WTC11 (cell line): ENCODE results near the gene FANCE. TPM values are rescaled to one million over a fixed set of nuclear protein-coding genes. Genes with fewer than 3 reads are reported as not detected.

Experiments used
- ATAC-seq: fragments of 200-7000 bp; cut with Tn5 transposase; 2 replicates; pipeline ENCODE4 v1.10.0; 2021; ENCODE audit warnings: mild to moderate bottlenecking, moderate library complexity
- CTCF ChIA-PET: fragments of 300-600 bp; sonication (Branson Sonifier 250); formaldehyde crosslinking; loops from one replicate; lab custom pipeline; 2021; ENCODE audit warnings: antibody characterized with exemption; lab: Charles Lee
- POLR2A ChIA-PET: fragments of 350-600 bp; sonication (Branson Sonifier 250); formaldehyde crosslinking; loops from one replicate; lab custom pipeline; 2021; ENCODE audit warnings: antibody characterized with exemption; lab: Charles Lee
- DNase-seq: peaks from one replicate; pipeline ENCODE4 v3.0.0; 2021; ENCODE audit warnings: low spot score
- H3K27ac Mint-ChIP-seq: 2 replicates; pipeline ENCODE4 v1.8.0; 2021; ENCODE audit warnings: mixed read lengths
- H3K27me3 Mint-ChIP-seq: 2 replicates; pipeline ENCODE4 v1.8.0; 2021; ENCODE audit warnings: low read depth, mild to moderate bottlenecking, moderate library complexity, mixed read lengths
- H3K36me3 Mint-ChIP-seq: 2 replicates; pipeline ENCODE4 v1.8.0; 2021; ENCODE audit warnings: mixed read lengths
- H3K4me1 Mint-ChIP-seq: 2 replicates; pipeline ENCODE4 v1.8.0; 2022; ENCODE audit warnings: mixed read lengths
- H3K4me3 Mint-ChIP-seq: 2 replicates; pipeline ENCODE4 v1.8.0; 2021; ENCODE audit warnings: mild to moderate bottlenecking, moderate library complexity, mixed read lengths
- H3K9me3 Mint-ChIP-seq: 2 replicates; pipeline ENCODE4 v1.8.0; 2021; ENCODE audit warnings: mixed read lengths
- ATF1 ChIP-seq: sonication (generic); formaldehyde crosslinking; IDR thresholded peaks from 2 replicates; pipeline ENCODE4 v1.8.1; 2023; ENCODE audit warnings: mild to moderate bottlenecking, moderate library complexity, missing genetic modification reagents
- ELF4 ChIP-seq: sonication (generic); formaldehyde crosslinking; IDR thresholded peaks from 2 replicates; pipeline ENCODE4 v1.8.1; 2022; ENCODE audit warnings: low read depth, mild to moderate bottlenecking, moderate library complexity, missing genetic modification reagents
- EMX1 ChIP-seq: fragments of 250-450 bp; sonication (Bioruptor Pico); IDR thresholded peaks from 2 replicates; pipeline ENCODE4 v1.8.0; 2021; ENCODE audit warnings: mild to moderate bottlenecking
- ETV6 ChIP-seq: sonication (generic); formaldehyde crosslinking; IDR thresholded peaks from 2 replicates; pipeline ENCODE4 v1.8.1; 2022; ENCODE audit warnings: mild to moderate bottlenecking, missing genetic modification reagents
- GABPB1 ChIP-seq: sonication (generic); formaldehyde crosslinking; IDR thresholded peaks from 2 replicates; pipeline ENCODE4 v1.8.1; 2023; ENCODE audit warnings: mild to moderate bottlenecking, missing genetic modification reagents
- GRHL2 ChIP-seq: fragments of 250-450 bp; sonication (Bioruptor Pico); IDR thresholded peaks from 2 replicates; pipeline ENCODE4 v1.8.0; 2022; ENCODE audit warnings: mild to moderate bottlenecking, moderate library complexity; ENCODE audit not compliant: insufficient replicate concordance, severe bottlenecking
- IRF2 ChIP-seq: sonication (generic); formaldehyde crosslinking; IDR thresholded peaks from 2 replicates; pipeline ENCODE4 v1.8.0; 2022; ENCODE audit warnings: low read depth, missing genetic modification reagents, borderline replicate concordance
- JUN ChIP-seq: sonication (generic); formaldehyde crosslinking; IDR thresholded peaks from 2 replicates; pipeline ENCODE4 v1.8.0; 2023; ENCODE audit warnings: mild to moderate bottlenecking, missing genetic modification reagents
- NFATC4 ChIP-seq: fragments of 250-450 bp; sonication (Bioruptor Pico); IDR thresholded peaks from 2 replicates; pipeline ENCODE4 v1.9.0; 2021; ENCODE audit warnings: mild to moderate bottlenecking
- OVOL2 ChIP-seq: fragments of 250-450 bp; sonication (Bioruptor Pico); IDR thresholded peaks from 2 replicates; pipeline ENCODE4 v1.9.0; 2021; ENCODE audit warnings: mild to moderate bottlenecking, borderline replicate concordance
- RORB ChIP-seq: fragments of 250-450 bp; sonication (Bioruptor Pico); IDR thresholded peaks from 2 replicates; pipeline ENCODE4 v1.9.0; 2021; ENCODE audit warnings: mild to moderate bottlenecking
- total RNA-seq: library from RNA; stranded (reverse); gene quantifications from 3 replicates; pipeline ENCODE4 v1.2.3, GENCODE V29; 2021
- TF ChIP-seq, protein P1 (sequence below): sonication (generic); formaldehyde crosslinking; IDR thresholded peaks from 2 replicates; pipeline ENCODE4 v1.8.0; 2022; ENCODE audit warnings: mild to moderate bottlenecking, missing genetic modification reagents
- TF ChIP-seq, protein P2 (sequence below): sonication (generic); formaldehyde crosslinking; IDR thresholded peaks from 2 replicates; pipeline ENCODE4 v1.8.0; 2023; ENCODE audit warnings: mild to moderate bottlenecking, missing genetic modification reagents
- TF ChIP-seq, protein P3 (sequence below): sonication (generic); formaldehyde crosslinking; IDR thresholded peaks from 2 replicates; pipeline ENCODE4 v1.8.1; 2023; ENCODE audit warnings: mild to moderate bottlenecking, missing genetic modification reagents, borderline replicate concordance
- TF ChIP-seq, protein P4 (sequence below): sonication (generic); formaldehyde crosslinking; conservative IDR thresholded peaks from 2 replicates; pipeline ENCODE4 v1.8.1; 2023; ENCODE audit warnings: mild to moderate bottlenecking, low read depth, missing genetic modification reagents, moderate library complexity
- TF ChIP-seq, protein P5 (sequence below): sonication (generic); formaldehyde crosslinking; IDR thresholded peaks from 2 replicates; pipeline ENCODE4 v1.8.1; 2022; ENCODE audit warnings: low read depth, mild to moderate bottlenecking, moderate library complexity, missing genetic modification reagents, borderline replicate concordance
- TF ChIP-seq, protein P6 (sequence below): fragments of 250-450 bp; sonication (Bioruptor Pico); IDR thresholded peaks from 2 replicates; pipeline ENCODE4 v2.1.2; 2022; ENCODE audit warnings: mild to moderate bottlenecking, moderate library complexity
- TF ChIP-seq, protein P7 (sequence below): sonication (generic); formaldehyde crosslinking; IDR thresholded peaks from 2 replicates; pipeline ENCODE4 v1.8.1; 2023; ENCODE audit warnings: mild to moderate bottlenecking, missing genetic modification reagents, moderate library complexity

FANCE gene
- total RNA-seq, 1 experiment from 2014 or later = 22.3 TPM

DNA sequence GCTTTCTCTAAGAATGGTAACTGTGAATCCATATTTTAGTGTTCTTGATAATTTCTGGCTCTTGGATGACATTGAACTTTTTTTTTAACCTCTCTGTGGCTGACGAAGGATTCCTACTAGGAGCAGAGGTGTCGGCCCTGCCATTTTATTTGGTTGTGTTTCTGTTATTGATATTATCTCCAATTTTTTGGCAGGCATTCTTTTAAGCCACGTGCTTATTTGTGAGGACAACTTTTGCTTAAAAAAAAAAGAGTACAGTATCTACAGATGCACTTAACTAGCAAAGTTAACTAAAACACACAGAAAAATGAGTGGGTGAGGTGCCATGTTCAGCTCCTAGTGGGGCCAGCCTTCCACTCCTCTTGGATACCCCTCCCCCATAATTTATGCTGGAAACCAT, 1.1 kb downstream of the FANCE start (continued):
- TF ChIP-seq, protein P1, sequence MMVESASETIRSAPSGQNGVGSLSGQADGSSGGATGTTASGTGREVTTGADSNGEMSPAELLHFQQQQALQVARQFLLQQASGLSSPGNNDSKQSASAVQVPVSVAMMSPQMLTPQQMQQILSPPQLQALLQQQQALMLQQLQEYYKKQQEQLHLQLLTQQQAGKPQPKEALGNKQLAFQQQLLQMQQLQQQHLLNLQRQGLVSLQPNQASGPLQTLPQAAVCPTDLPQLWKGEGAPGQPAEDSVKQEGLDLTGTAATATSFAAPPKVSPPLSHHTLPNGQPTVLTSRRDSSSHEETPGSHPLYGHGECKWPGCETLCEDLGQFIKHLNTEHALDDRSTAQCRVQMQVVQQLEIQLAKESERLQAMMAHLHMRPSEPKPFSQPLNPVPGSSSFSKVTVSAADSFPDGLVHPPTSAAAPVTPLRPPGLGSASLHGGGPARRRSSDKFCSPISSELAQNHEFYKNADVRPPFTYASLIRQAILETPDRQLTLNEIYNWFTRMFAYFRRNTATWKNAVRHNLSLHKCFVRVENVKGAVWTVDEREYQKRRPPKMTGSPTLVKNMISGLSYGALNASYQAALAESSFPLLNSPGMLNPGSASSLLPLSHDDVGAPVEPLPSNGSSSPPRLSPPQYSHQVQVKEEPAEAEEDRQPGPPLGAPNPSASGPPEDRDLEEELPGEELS (CRISPR knock-in tag) = no peak
- TF ChIP-seq ETV6 (no peak), EMX1 (CRISPR knock-in tag) (no peak), GRHL2 (CRISPR knock-in tag) (no peak), ATF1 (CRISPR knock-in tag) (no peak), IRF2 (no peak), ELF4 (CRISPR knock-in tag) (no peak), NFATC4 (no peak)
- TF ChIP-seq, protein P2, sequence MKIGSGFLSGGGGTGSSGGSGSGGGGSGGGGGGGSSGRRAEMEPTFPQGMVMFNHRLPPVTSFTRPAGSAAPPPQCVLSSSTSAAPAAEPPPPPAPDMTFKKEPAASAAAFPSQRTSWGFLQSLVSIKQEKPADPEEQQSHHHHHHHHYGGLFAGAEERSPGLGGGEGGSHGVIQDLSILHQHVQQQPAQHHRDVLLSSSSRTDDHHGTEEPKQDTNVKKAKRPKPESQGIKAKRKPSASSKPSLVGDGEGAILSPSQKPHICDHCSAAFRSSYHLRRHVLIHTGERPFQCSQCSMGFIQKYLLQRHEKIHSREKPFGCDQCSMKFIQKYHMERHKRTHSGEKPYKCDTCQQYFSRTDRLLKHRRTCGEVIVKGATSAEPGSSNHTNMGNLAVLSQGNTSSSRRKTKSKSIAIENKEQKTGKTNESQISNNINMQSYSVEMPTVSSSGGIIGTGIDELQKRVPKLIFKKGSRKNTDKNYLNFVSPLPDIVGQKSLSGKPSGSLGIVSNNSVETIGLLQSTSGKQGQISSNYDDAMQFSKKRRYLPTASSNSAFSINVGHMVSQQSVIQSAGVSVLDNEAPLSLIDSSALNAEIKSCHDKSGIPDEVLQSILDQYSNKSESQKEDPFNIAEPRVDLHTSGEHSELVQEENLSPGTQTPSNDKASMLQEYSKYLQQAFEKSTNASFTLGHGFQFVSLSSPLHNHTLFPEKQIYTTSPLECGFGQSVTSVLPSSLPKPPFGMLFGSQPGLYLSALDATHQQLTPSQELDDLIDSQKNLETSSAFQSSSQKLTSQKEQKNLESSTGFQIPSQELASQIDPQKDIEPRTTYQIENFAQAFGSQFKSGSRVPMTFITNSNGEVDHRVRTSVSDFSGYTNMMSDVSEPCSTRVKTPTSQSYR (CRISPR knock-in tag) = no peak
- TF ChIP-seq, protein P3, sequence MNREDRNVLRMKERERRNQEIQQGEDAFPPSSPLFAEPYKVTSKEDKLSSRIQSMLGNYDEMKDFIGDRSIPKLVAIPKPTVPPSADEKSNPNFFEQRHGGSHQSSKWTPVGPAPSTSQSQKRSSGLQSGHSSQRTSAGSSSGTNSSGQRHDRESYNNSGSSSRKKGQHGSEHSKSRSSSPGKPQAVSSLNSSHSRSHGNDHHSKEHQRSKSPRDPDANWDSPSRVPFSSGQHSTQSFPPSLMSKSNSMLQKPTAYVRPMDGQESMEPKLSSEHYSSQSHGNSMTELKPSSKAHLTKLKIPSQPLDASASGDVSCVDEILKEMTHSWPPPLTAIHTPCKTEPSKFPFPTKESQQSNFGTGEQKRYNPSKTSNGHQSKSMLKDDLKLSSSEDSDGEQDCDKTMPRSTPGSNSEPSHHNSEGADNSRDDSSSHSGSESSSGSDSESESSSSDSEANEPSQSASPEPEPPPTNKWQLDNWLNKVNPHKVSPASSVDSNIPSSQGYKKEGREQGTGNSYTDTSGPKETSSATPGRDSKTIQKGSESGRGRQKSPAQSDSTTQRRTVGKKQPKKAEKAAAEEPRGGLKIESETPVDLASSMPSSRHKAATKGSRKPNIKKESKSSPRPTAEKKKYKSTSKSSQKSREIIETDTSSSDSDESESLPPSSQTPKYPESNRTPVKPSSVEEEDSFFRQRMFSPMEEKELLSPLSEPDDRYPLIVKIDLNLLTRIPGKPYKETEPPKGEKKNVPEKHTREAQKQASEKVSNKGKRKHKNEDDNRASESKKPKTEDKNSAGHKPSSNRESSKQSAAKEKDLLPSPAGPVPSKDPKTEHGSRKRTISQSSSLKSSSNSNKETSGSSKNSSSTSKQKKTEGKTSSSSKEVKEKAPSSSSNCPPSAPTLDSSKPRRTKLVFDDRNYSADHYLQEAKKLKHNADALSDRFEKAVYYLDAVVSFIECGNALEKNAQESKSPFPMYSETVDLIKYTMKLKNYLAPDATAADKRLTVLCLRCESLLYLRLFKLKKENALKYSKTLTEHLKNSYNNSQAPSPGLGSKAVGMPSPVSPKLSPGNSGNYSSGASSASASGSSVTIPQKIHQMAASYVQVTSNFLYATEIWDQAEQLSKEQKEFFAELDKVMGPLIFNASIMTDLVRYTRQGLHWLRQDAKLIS (CRISPR knock-in tag) = no peak
- TF ChIP-seq, protein P4, sequence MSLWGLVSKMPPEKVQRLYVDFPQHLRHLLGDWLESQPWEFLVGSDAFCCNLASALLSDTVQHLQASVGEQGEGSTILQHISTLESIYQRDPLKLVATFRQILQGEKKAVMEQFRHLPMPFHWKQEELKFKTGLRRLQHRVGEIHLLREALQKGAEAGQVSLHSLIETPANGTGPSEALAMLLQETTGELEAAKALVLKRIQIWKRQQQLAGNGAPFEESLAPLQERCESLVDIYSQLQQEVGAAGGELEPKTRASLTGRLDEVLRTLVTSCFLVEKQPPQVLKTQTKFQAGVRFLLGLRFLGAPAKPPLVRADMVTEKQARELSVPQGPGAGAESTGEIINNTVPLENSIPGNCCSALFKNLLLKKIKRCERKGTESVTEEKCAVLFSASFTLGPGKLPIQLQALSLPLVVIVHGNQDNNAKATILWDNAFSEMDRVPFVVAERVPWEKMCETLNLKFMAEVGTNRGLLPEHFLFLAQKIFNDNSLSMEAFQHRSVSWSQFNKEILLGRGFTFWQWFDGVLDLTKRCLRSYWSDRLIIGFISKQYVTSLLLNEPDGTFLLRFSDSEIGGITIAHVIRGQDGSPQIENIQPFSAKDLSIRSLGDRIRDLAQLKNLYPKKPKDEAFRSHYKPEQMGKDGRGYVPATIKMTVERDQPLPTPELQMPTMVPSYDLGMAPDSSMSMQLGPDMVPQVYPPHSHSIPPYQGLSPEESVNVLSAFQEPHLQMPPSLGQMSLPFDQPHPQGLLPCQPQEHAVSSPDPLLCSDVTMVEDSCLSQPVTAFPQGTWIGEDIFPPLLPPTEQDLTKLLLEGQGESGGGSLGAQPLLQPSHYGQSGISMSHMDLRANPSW (CRISPR knock-in tag) = no peak
- TF ChIP-seq, protein P5, sequence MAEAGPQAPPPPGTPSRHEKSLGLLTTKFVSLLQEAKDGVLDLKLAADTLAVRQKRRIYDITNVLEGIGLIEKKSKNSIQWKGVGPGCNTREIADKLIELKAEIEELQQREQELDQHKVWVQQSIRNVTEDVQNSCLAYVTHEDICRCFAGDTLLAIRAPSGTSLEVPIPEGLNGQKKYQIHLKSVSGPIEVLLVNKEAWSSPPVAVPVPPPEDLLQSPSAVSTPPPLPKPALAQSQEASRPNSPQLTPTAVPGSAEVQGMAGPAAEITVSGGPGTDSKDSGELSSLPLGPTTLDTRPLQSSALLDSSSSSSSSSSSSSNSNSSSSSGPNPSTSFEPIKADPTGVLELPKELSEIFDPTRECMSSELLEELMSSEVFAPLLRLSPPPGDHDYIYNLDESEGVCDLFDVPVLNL (CRISPR knock-in tag) = no peak

DNA sequence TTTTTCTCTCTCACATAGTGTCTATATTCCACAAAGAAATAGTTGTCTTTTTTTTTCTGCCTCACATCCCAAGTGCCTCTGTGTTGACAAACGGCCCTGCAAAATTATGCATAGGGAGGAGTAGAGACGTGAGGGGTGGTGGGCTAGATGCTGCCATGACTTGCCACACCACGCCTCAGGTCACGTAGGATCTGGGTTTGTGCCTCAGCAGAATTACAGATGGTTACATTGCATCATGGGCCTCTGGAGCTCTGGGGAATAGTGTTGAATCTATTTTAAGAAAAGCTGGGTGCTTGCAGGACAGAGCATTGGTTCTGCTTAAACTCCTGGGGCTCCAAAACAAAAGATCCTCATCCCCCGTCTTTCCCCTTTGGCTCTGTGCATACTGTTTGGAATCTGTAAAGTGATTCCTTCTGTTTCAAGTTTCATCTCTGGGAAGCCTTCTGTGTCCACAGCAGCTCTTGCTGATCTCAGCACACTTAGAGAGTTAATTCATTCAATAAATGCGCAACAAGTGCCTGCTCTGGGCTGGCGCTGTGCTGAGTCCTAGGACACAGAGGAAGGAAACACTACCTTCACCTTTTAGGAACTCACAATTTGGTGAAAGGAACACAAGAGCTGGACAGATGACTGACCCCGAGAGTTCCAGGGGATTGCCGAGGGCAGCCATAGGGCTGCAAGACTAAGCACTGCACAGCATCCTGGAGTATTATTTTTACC, 2.4 kb downstream of the FANCE start:
- H3K4me1 Mint-ChIP-seq = peaks cover 39% of the 10 kb centered on the region
- H3K9me3 Mint-ChIP-seq = no peaks in the 10 kb centered on the region
- H3K27me3 Mint-ChIP-seq = peaks cover 11% of the 10 kb centered on the region
- CTCF ChIA-PET = interaction anchor here (1.2 to 8.9 kb wide), 4 partner anchors 40 to 158 kb away, joined by 3 to 157 read pairs (median 6); partner anchors contain the start of gene PPARD
- H3K27ac Mint-ChIP-seq = peak overlapping the region; percentile 75
- POLR2A ChIA-PET = interaction anchor here (0.6 to 1.7 kb wide), 2 partner anchors 13 to 24 kb away, joined by 3 to 4 read pairs; partner anchors contain the start of gene RPL10A
- ATAC-seq = no peak
- H3K36me3 Mint-ChIP-seq = peaks cover 22% of the 10 kb centered on the region
- H3K4me3 Mint-ChIP-seq = peak overlapping the region; percentile 68
- no peak for DNase-seq
- TF ChIP-seq, protein P6, sequence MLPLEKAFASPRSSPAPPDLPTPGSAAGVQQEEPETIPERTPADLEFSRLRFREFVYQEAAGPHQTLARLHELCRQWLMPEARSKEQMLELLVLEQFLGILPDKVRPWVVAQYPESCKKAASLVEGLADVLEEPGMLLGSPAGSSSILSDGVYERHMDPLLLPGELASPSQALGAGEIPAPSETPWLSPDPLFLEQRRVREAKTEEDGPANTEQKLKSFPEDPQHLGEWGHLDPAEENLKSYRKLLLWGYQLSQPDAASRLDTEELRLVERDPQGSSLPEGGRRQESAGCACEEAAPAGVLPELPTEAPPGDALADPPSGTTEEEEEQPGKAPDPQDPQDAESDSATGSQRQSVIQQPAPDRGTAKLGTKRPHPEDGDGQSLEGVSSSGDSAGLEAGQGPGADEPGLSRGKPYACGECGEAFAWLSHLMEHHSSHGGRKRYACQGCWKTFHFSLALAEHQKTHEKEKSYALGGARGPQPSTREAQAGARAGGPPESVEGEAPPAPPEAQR (CRISPR knock-in tag) = no peak
- TF ChIP-seq GRHL2 (CRISPR knock-in tag) (no peak), JUN (CRISPR knock-in tag) (no peak), RORB (no peak), GABPB1 (no peak), OVOL2 (no peak)
- TF ChIP-seq, protein P7, sequence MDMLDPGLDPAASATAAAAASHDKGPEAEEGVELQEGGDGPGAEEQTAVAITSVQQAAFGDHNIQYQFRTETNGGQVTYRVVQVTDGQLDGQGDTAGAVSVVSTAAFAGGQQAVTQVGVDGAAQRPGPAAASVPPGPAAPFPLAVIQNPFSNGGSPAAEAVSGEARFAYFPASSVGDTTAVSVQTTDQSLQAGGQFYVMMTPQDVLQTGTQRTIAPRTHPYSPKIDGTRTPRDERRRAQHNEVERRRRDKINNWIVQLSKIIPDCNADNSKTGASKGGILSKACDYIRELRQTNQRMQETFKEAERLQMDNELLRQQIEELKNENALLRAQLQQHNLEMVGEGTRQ (CRISPR knock-in tag) = no peak
